GM18873 (cell line): ENCODE results near the gene WASHC1.
"Not testable (repeated sequence)": the region's sequence is repeated elsewhere in the genome, so short reads cannot be mapped to it uniquely, and the experiment has no call there.

Experiments
- ATAC-seq: cut with Tn5 transposase; IDR thresholded peaks from one replicate; pipeline ENCODE4 v1.9.1; 2021; ENCODE audit warnings: mild to moderate bottlenecking, moderate library complexity, moderate number of reproducible peaks; ENCODE audit not compliant: unreplicated experiment, low FRiP score

Gene WASHC1

GRCh38 chr9:29356-29755 lies at the start of gene WASHC1:
Gene WASHC1 (minus strand): TSS chr9:29456. CDS start chr9:24999, 4,457 bp downstream.
- ATAC-seq: not testable (repeated sequence)

GRCh38 chr9:78333-78732 lies 49.1 kb upstream of the WASHC1 start:
- not testable (repeated sequence) for ATAC-seq

- not testable (repeated sequence) for ATAC-seq
These were observed 47.1 kb upstream of the WASHC1 start for GRCh38 chr9:76389-76788.

GRCh38 chr9:73900-74525 lies 44.8 kb upstream of the WASHC1 start:
- ATAC-seq: not testable (repeated sequence)

GRCh38 chr9:73076-73899 lies 44.0 kb upstream of the WASHC1 start:
- not testable (repeated sequence) for ATAC-seq

GRCh38 chr9:63031-63629 lies 33.9 kb upstream of the WASHC1 start:
- peak; percentile 52 for ATAC-seq

- ATAC-seq: peak; percentile 94
These were observed 23.4 kb upstream of the WASHC1 start for GRCh38 chr9:52678-53077.

- not testable (repeated sequence) for ATAC-seq
These were observed 19.1 kb upstream of the WASHC1 start for GRCh38 chr9:48190-48842.

- not testable (repeated sequence) for ATAC-seq
These were observed 17.5 kb upstream of the WASHC1 start for GRCh38 chr9:46639-47271.

GRCh38 chr9:46164-46563 lies 16.9 kb upstream of the WASHC1 start:
- not testable (repeated sequence) for ATAC-seq

- ATAC-seq: not testable (repeated sequence)
These were observed 16.1 kb upstream of the WASHC1 start for GRCh38 chr9:45180-45878.

GRCh38 chr9:44416-44815 lies 15.2 kb upstream of the WASHC1 start:
- ATAC-seq: not testable (repeated sequence)

- ATAC-seq: not testable (repeated sequence)
These were observed 14.4 kb upstream of the WASHC1 start for GRCh38 chr9:43636-44035.

- ATAC-seq: not testable (repeated sequence)
These were observed 13.9 kb upstream of the WASHC1 start for GRCh38 chr9:43116-43515.

GRCh38 chr9:41819-42218 lies 12.6 kb upstream of the WASHC1 start:
- ATAC-seq: not testable (repeated sequence)

- ATAC-seq: not testable (repeated sequence)
These were observed 12.0 kb upstream of the WASHC1 start for GRCh38 chr9:41261-41676.

GRCh38 chr9:32308-32707 lies 3.1 kb upstream of the WASHC1 start:
- ATAC-seq: not testable (repeated sequence)

GRCh38 chr9:28775-29174 lies 481 bp downstream of the WASHC1 start:
- not testable (repeated sequence) for ATAC-seq

- not testable (repeated sequence) for ATAC-seq
These were observed 7.6 kb downstream of the WASHC1 start for GRCh38 chr9:21621-22020.

GRCh38 chr9:16875-17274 lies 12.4 kb downstream of the WASHC1 start:
- ATAC-seq: not testable (repeated sequence)
